Measurements from ENCODE around the gene FANCM. TPM values are rescaled to one million over a fixed set of nuclear protein-coding genes. Genes with fewer than 3 reads are reported as not detected.

Gene FANCM
- polyA plus RNA-seq, 1 donor (not counting 4 experiments of a cell fraction or from before 2014, with no cell fraction given) = 6.0 TPM

DNA sequence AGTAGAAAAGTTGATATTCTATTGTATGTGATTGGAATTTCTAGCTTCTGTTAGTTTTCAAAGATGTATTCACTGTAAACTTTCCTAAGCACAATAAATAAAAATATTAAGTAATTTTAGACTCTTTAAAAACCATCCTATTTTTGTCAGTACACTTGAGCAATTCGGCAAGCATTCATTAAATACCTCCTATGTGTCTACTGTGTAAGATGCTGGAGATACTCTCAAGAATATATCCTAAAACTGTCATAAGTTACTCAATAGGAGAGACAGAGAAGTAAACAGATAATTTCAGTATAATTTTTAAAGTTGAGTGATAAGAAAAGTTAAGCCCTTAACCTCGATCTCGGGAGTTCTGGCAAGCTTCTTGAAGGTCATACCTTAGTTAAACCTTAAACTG lies 46.1 kb downstream of the FANCM start:
- H3K4me3 ChIP-seq (ENCODE audit: control insufficient read depth in 2 of 3, extremely low read depth in 1 of 3, insufficient read depth in 2 of 3, low read depth in 1 of 3, low read length in 3 of 3) = no peak overlapping the region

DNA sequence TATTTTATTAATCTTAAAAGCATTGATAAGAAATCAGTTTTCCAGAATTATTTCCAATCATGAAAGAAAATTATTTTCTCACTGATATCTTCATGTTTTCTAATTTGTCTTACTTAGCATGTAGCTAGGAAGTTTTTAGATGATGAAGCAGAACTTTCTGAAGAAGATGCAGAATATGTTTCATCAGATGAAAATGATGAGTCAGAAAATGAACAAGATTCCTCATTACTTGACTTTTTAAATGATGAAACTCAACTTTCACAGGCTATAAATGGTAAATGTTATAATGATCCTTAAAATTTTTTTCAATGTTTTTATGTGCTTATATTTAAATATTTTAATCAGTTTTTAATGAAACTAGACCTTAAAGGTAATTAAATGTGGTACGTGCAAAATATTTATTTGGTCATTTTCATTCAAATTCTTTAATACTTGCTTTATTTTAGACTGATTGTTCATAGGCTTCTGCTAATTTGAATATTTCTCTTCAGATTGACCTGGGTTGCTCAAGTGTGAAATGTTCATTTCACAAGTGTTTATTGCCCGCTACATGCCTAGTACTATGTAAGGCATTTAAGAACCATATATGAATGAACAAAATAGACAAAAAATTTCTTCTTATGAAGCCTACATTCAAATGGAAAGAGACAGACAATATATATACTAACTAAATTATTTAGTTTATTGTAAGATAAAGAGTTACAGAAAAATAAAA lies 49.5 kb downstream of the FANCM start:
- dilution Hi-C loops (cut with MboI; ENCODE audit: extremely low pct_ligation_motif_present, low sequenced_read_pairs) = no loop called here
- no peaks in the 10 kb centered on the region for H3K79me2 ChIP-seq (ENCODE audit: control insufficient read depth, insufficient read depth, low read length)
- H3K9ac ChIP-seq (ENCODE audit: control insufficient read depth, extremely low read depth, insufficient read depth, low read length) = no peak overlapping the region
- H3K27me3 ChIP-seq (ENCODE audit: control insufficient read depth, extremely low read depth, insufficient read depth, low read length) = no peaks in the 10 kb centered on the region
- H2AFZ ChIP-seq (ENCODE audit: control insufficient read depth, low read length) = no peak overlapping the region
- DNase-seq (ENCODE audit: low read depth, low spot score) (no peak), FAIRE-seq (no peak)
- TF ChIP-seq EZH2 (IDR thresholded peaks at IDR 0.05; ENCODE audit: low read length) = no peak
- TF ChIP-seq, protein P1, sequence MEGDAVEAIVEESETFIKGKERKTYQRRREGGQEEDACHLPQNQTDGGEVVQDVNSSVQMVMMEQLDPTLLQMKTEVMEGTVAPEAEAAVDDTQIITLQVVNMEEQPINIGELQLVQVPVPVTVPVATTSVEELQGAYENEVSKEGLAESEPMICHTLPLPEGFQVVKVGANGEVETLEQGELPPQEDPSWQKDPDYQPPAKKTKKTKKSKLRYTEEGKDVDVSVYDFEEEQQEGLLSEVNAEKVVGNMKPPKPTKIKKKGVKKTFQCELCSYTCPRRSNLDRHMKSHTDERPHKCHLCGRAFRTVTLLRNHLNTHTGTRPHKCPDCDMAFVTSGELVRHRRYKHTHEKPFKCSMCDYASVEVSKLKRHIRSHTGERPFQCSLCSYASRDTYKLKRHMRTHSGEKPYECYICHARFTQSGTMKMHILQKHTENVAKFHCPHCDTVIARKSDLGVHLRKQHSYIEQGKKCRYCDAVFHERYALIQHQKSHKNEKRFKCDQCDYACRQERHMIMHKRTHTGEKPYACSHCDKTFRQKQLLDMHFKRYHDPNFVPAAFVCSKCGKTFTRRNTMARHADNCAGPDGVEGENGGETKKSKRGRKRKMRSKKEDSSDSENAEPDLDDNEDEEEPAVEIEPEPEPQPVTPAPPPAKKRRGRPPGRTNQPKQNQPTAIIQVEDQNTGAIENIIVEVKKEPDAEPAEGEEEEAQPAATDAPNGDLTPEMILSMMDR (optimal IDR thresholded peaks at IDR 0.05 in 1 of 3, IDR thresholded peaks at IDR 0.05 in 1 of 3, conservative IDR thresholded peaks at IDR 0.05 in 1 of 3; ENCODE audit: extremely low read depth in 1 of 3, insufficient read depth in 2 of 3, low read length in 3 of 3) = no peak
- no peaks in the 10 kb centered on the region for H4K20me1 ChIP-seq (ENCODE audit: control insufficient read depth, extremely low read depth, insufficient read depth, low read length)
- peaks cover 5% of the 10 kb centered on the region for H3K4me1 ChIP-seq (ENCODE audit: control insufficient read depth, extremely low read depth, insufficient read depth, low read length)
- H3K4me2 ChIP-seq (ENCODE audit: control insufficient read depth, extremely low read depth, insufficient read depth, low read depth, low read length) = no peak overlapping the region
- no peaks in the 10 kb centered on the region for H3K9me3 ChIP-seq (ENCODE audit: control insufficient read depth, low read depth, low read length)
- no peak overlapping the region for H3K27ac ChIP-seq (ENCODE audit: control insufficient read depth, insufficient read depth, low read length)
- H3K4me3 ChIP-seq (ENCODE audit: control insufficient read depth in 2 of 3, extremely low read depth in 1 of 3, insufficient read depth in 2 of 3, low read depth in 1 of 3, low read length in 3 of 3) = no peak overlapping the region
- H3K9me1 ChIP-seq (ENCODE audit: control insufficient read depth, extremely low read depth, insufficient read depth, low read length) = no peaks in the 10 kb centered on the region
- no peaks in the 10 kb centered on the region for H3K36me3 ChIP-seq (ENCODE audit: control insufficient read depth in 2 of 2, extremely low read depth in 1 of 2, insufficient read depth in 2 of 2, low read length in 2 of 2)

More for the DNA sequence above, 46.1 kb downstream of the FANCM start:
- Histone ChIP-seq H3K4me1 (ENCODE audit: control insufficient read depth, extremely low read depth, insufficient read depth, low read length) (peaks cover 13% of the 10 kb centered on the region), H2AFZ (ENCODE audit: control insufficient read depth, low read length) (no peak overlapping the region), H3K9ac (ENCODE audit: control insufficient read depth, extremely low read depth, insufficient read depth, low read length) (no peak overlapping the region), H3K27ac (ENCODE audit: control insufficient read depth, insufficient read depth, low read length) (no peak overlapping the region), H3K4me2 (ENCODE audit: control insufficient read depth, extremely low read depth, insufficient read depth, low read depth, low read length) (no peak overlapping the region), H3K9me3 (ENCODE audit: control insufficient read depth, low read depth, low read length) (no peaks in the 10 kb centered on the region), H3K79me2 (ENCODE audit: control insufficient read depth, insufficient read depth, low read length) (no peaks in the 10 kb centered on the region), H4K20me1 (ENCODE audit: control insufficient read depth, extremely low read depth, insufficient read depth, low read length) (no peaks in the 10 kb centered on the region), H3K36me3 (ENCODE audit: control insufficient read depth in 2 of 2, extremely low read depth in 1 of 2, insufficient read depth in 2 of 2, low read length in 2 of 2) (no peaks in the 10 kb centered on the region), H3K27me3 (ENCODE audit: control insufficient read depth, extremely low read depth, insufficient read depth, low read length) (no peaks in the 10 kb centered on the region), H3K9me1 (ENCODE audit: control insufficient read depth, extremely low read depth, insufficient read depth, low read length) (no peaks in the 10 kb centered on the region)
- TF ChIP-seq, protein P1 (optimal IDR thresholded peaks at IDR 0.05 in 1 of 3, IDR thresholded peaks at IDR 0.05 in 1 of 3, conservative IDR thresholded peaks at IDR 0.05 in 1 of 3; ENCODE audit: extremely low read depth in 1 of 3, insufficient read depth in 2 of 3, low read length in 3 of 3) = no peak
- TF ChIP-seq EZH2 (IDR thresholded peaks at IDR 0.05; ENCODE audit: low read length) = no peak
- FAIRE-seq (no peak), DNase-seq (ENCODE audit: low read depth, low spot score) (no peak)
- dilution Hi-C loops (cut with MboI; ENCODE audit: extremely low pct_ligation_motif_present, low sequenced_read_pairs) = no loop called here

All from keratinocyte (primary cell).